Endothelial cell of umbilical vein (primary cell): Measurements from ENCODE around the gene HMGXB3. TPM values are rescaled to one million over a fixed set of nuclear protein-coding genes. Genes with fewer than 3 reads are reported as not detected.

Experiments
- BruUV-seq: library from RNA; stranded (reverse); fragments of 400-500 nt; replicated peaks from 2 replicates; lab custom pipeline; 2021; lab: Mats Ljungman, UMichigan
- CTCF ChIA-PET: fragments of 300-600, 350-600 bp; sonication (Branson Sonifier 250); formaldehyde crosslinking; loops from one replicate; lab custom pipeline; 2021; ENCODE audit warnings: antibody characterized with exemption, inconsistent platforms; lab: Charles Lee
- POLR2A ChIA-PET: fragments of 300-600, 350-600 bp; sonication (Branson Sonifier 250); formaldehyde crosslinking; loops from one replicate; lab custom pipeline; 2021; ENCODE audit warnings: antibody characterized with exemption, inconsistent platforms; lab: Charles Lee
- DNase-seq: peaks from one replicate; pipeline ENCODE4 v3.0.0-alpha.2; 2011; ENCODE audit warnings: low read depth, low spot score
- FAIRE-seq: peaks from 2 replicates; lab custom pipeline; 2011; peaks lifted over from hg19 to GRCh38; lab: Jason Lieb, UNC
- H2AFZ ChIP-seq: 2 replicates; pipeline ENCODE4 v1.6.0; 2012; ENCODE audit warnings: low read depth, low read length, control low read depth, inconsistent platforms
- H3K27ac ChIP-seq: 2 replicates; pipeline ENCODE4 v1.5.1; 2011; ENCODE audit warnings: low read depth, mild to moderate bottlenecking, control low read depth, low read length, moderate library complexity; ENCODE audit not compliant: insufficient read depth
- H3K27me3 ChIP-seq, 2 experiments: 2 replicates each; pipeline versions ENCODE4 v1.6.0 to v1.6.1; 2011; ENCODE audit warnings: low read length in 2 of 2, mixed read lengths in 1 of 2; ENCODE audit not compliant: control insufficient read depth in 2 of 2, insufficient read depth in 2 of 2
- H3K36me3 ChIP-seq, 2 experiments: 2 replicates in 1 of 2; 3 replicates in 1 of 2; pipeline ENCODE4 v1.5.1; 2011; ENCODE audit warnings: low read length in 2 of 2, mild to moderate bottlenecking in 1 of 2, moderate library complexity in 1 of 2; ENCODE audit not compliant: control insufficient read depth in 2 of 2, insufficient read depth in 2 of 2; ENCODE audit errors: extremely low read depth in 1 of 2
- H3K4me1 ChIP-seq: 3 replicates; pipeline ENCODE4 v1.5.1; 2011; ENCODE audit warnings: mild to moderate bottlenecking, low read length; ENCODE audit not compliant: control insufficient read depth, insufficient read depth; ENCODE audit errors: extremely low read depth
- H3K4me2 ChIP-seq: 2 replicates; pipeline ENCODE4 v1.6.1; 2011; ENCODE audit warnings: low read length, control low read depth, mixed read lengths; ENCODE audit not compliant: insufficient read depth
- H3K4me3 ChIP-seq, 3 experiments: fragments of 200-600 bp in 1 of 3; sonication (generic), shearing (Covaris generic) in 1 of 3; replicated peaks in 1 of 3; 2 replicates each; pipeline ENCODE4 v1.5.1; 2011 to 2016; ENCODE audit warnings: control low read depth in 3 of 3, low read length in 3 of 3, mild to moderate bottlenecking in 2 of 3, inconsistent platforms in 1 of 3, low read depth in 1 of 3, moderate library complexity in 1 of 3; ENCODE audit not compliant: insufficient read depth in 1 of 3
- H3K79me2 ChIP-seq: 2 replicates; pipeline ENCODE4 v1.6.0; 2012; ENCODE audit warnings: low read length, inconsistent platforms; ENCODE audit not compliant: control insufficient read depth, insufficient read depth
- H3K9ac ChIP-seq: replicated peaks from 2 replicates; pipeline ENCODE3; 2011; ENCODE audit warnings: low read length, control low read depth; ENCODE audit not compliant: insufficient read depth; ENCODE audit errors: extremely low read depth
- H3K9me1 ChIP-seq: replicated peaks from 3 replicates; pipeline ENCODE4 v1.6.0; 2011; ENCODE audit warnings: mild to moderate bottlenecking, low read length; ENCODE audit not compliant: control insufficient read depth, insufficient read depth; ENCODE audit errors: extremely low read depth
- H3K9me3 ChIP-seq: replicated peaks from 2 replicates; pipeline ENCODE4 v1.5.1; 2012; ENCODE audit warnings: low read length, inconsistent platforms; ENCODE audit not compliant: control insufficient read depth, insufficient read depth
- H4K20me1 ChIP-seq: replicated peaks from 2 replicates; pipeline ENCODE3; 2011; ENCODE audit warnings: mild to moderate bottlenecking, low read length; ENCODE audit not compliant: control insufficient read depth, insufficient read depth; ENCODE audit errors: extremely low read depth
- EZH2 ChIP-seq: IDR thresholded peaks from 2 replicates; pipeline ENCODE4 v1.6.1; 2012; ENCODE audit warnings: borderline replicate concordance, low read depth, mild to moderate bottlenecking, moderate library complexity, low read length, inconsistent platforms; ENCODE audit not compliant: severe bottlenecking
- FOS ChIP-seq: IDR thresholded peaks from 2 replicates; pipeline ENCODE4 v1.6.1; 2011; ENCODE audit warnings: mild to moderate bottlenecking, low read length, moderate library complexity, borderline replicate concordance; ENCODE audit not compliant: insufficient read depth
- GATA2 ChIP-seq: IDR thresholded peaks from 2 replicates; pipeline ENCODE4 v1.7.0; 2011; ENCODE audit warnings: low read depth, mild to moderate bottlenecking, moderate library complexity, mixed read lengths, low read length; ENCODE audit not compliant: insufficient read length, insufficient read depth
- JUN ChIP-seq: IDR thresholded peaks from 2 replicates; pipeline ENCODE4 v1.6.1; 2011; ENCODE audit warnings: borderline replicate concordance, low read depth; ENCODE audit not compliant: insufficient read length, insufficient read depth
- MAX ChIP-seq: IDR thresholded peaks from 2 replicates; pipeline ENCODE4 v1.6.1; 2011; ENCODE audit not compliant: insufficient read depth, insufficient read length
- MYC ChIP-seq: IDR thresholded peaks from one replicate; pipeline ENCODE4 v1.6.1; 2011; ENCODE audit warnings: mild to moderate bottlenecking, low read depth, low read length
- POLR2A ChIP-seq: IDR thresholded peaks from 2 replicates; pipeline ENCODE4 v1.6.1; 2012; ENCODE audit warnings: low read depth, mild to moderate bottlenecking, control low read depth, low read length
- POLR2AphosphoS5 ChIP-seq: IDR thresholded peaks from 2 replicates; pipeline ENCODE4 v1.6.1; 2012; ENCODE audit warnings: low read depth, mild to moderate bottlenecking, control low read depth, low read length, moderate library complexity; ENCODE audit not compliant: insufficient read depth
- dilution Hi-C: fragments of 300-500 bp; cut with MboI; formaldehyde crosslinking; loops from one replicate; pipeline ENCODE4 v1.15.0; 2019; ENCODE audit warnings: low sequenced_read_pairs; ENCODE audit not compliant: extremely low pct_ligation_motif_present
- intact Hi-C: fragments of 100-400 bp; cut with micrococcal nuclease; formaldehyde crosslinking; loops from one replicate; pipeline ENCODE4 v1.10.0; 2022
- polyA plus RNA-seq, 4 experiments: library from polyadenylated mRNA; depleted of rRNA in 3 of 4; stranded (reverse) in 3 of 4; unstranded in 1 of 4; fragments of >200 nt; gene quantifications; 2 replicates each; pipeline versions ENCODE4 v1.2.1 to v1.2.3, GENCODE V29; 2011 to 2012; ENCODE audit warnings: missing spikeins in 1 of 4
- total RNA-seq: library from RNA; stranded (reverse); gene quantifications from 2 replicates; pipeline ENCODE4 v1.2.3, GENCODE V29; 2021
- TF ChIP-seq, protein P1 (sequence below), 2 donors: IDR thresholded peaks; 1 replicate in 1 of 2; 2 replicates in 1 of 2; pipeline ENCODE4 v1.5.1; 2011; ENCODE audit warnings: low read length in 2 of 2, mild to moderate bottlenecking in 2 of 2, moderate library complexity in 2 of 2, control low read depth in 1 of 2, inconsistent platforms in 1 of 2, low read depth in 1 of 2; ENCODE audit not compliant: insufficient read depth in 1 of 2; ENCODE audit errors: extremely low read depth in 1 of 2

The HMGXB3 gene
- total and polyA plus RNA-seq, 2 donors (not counting 3 experiments of a cell fraction or from before 2014, with no cell fraction given), result 34.8 to 52.6 TPM

GRCh38 chr5:150068961-150069645 is 68.6 kb downstream of the HMGXB3 start:
- H2AFZ ChIP-seq, result no peak overlapping the region

More at GRCh38 chr5:150068961-150069645, 68.6 kb downstream of the HMGXB3 start:
- dilution Hi-C loops (no loop called here), intact Hi-C loops (no loop called here)
- peaks cover 29% of the 10 kb centered on the region for H3K4me1 ChIP-seq
- ChIA-PET CTCF (interaction anchor here (0.6 to 1.3 kb wide), 3 partner anchors 8 to 216 kb away, joined by 3 read pairs; no protein-coding TSS in a partner anchor), POLR2A (no interaction called here)
- BruUV-seq, result no TSS peak
- FAIRE-seq (no peak), DNase-seq (no peak)
- no peak overlapping the region for H3K9ac ChIP-seq
- H3K79me2 ChIP-seq, result no peaks in the 10 kb centered on the region
- TF ChIP-seq MYC (no peak), FOS (no peak), GATA2 (no peak), JUN (no peak), POLR2A (no peak), POLR2AphosphoS5 (no peak), EZH2 (no peak), MAX (no peak)
- TF ChIP-seq, protein P1, sequence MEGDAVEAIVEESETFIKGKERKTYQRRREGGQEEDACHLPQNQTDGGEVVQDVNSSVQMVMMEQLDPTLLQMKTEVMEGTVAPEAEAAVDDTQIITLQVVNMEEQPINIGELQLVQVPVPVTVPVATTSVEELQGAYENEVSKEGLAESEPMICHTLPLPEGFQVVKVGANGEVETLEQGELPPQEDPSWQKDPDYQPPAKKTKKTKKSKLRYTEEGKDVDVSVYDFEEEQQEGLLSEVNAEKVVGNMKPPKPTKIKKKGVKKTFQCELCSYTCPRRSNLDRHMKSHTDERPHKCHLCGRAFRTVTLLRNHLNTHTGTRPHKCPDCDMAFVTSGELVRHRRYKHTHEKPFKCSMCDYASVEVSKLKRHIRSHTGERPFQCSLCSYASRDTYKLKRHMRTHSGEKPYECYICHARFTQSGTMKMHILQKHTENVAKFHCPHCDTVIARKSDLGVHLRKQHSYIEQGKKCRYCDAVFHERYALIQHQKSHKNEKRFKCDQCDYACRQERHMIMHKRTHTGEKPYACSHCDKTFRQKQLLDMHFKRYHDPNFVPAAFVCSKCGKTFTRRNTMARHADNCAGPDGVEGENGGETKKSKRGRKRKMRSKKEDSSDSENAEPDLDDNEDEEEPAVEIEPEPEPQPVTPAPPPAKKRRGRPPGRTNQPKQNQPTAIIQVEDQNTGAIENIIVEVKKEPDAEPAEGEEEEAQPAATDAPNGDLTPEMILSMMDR (IDR thresholded peaks at IDR 0.05; ENCODE audit: extremely low read depth in 1 of 2, insufficient read depth in 1 of 2, low read depth in 1 of 2, low read length in 2 of 2), result no peak
- no peaks in the 10 kb centered on the region for H4K20me1 ChIP-seq
- H3K9me3 ChIP-seq, result no peaks in the 10 kb centered on the region
- H3K27me3 ChIP-seq, result peaks cover 0 to 6% of the 10 kb centered on the region in 2 experiments
- no peak overlapping the region for H3K4me2 ChIP-seq
- H3K9me1 ChIP-seq, result no peaks in the 10 kb centered on the region
- H3K27ac ChIP-seq, result no peak overlapping the region
- no peaks in the 10 kb centered on the region for H3K36me3 ChIP-seq
- H3K4me3 ChIP-seq, result no peak overlapping the region
